Adrenal gland (tissue), 5 donors: Measurements from ENCODE around the gene GRIA4.

Experiments used
- CTCF ChIP-seq, 6 experiments: fragments of 450-650 bp in 4 of 6; fragments of 200-600 bp in 2 of 6; sonication (generic) in 1 of 6; IDR thresholded peaks; 1 replicate in 5 of 6; 2 replicates in 1 of 6; pipeline versions ENCODE4 v1.5.1 to v1.8.0; 2016 to 2021; ENCODE audit warnings: antibody characterized with exemption in 6 of 6, mild to moderate bottlenecking in 2 of 6, moderate library complexity in 1 of 6
- POLR2A ChIP-seq, 2 donors: fragments of 450-650 bp; IDR thresholded peaks; one replicate each; pipeline ENCODE4 v1.6.1; 2017; ENCODE audit warnings: antibody characterized with exemption in 2 of 2, mild to moderate bottlenecking in 2 of 2, moderate library complexity in 1 of 2
- donor health status: DM: no; HTN: no; CAD: no.

DNA sequence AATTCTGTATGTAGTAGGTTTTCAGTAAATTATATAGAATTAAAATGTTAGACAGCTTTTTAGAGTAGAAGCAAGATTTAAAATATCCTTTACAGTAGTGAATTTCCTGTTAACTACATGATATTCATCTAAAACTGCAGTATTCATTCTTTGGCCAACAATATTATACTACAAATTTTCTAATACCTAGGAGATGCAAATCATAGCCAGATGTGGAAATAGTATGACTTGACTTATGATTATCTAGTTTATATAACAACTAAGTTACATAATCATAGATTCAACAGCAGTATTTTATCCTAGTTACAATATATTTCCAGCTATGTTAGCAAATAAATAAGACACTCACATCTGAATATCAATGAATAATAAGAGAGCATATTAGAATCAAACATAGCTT is 249.0 kb downstream of the GRIA4 start:
- TF ChIP-seq POLR2A (IDR thresholded peaks at IDR 0.05) (no peak), CTCF (IDR thresholded peaks at IDR 0.05) (no peak)
